GM23338 (cell line): Measurements from ENCODE around the gene C16orf74. TPM values are rescaled to one million over a fixed set of nuclear protein-coding genes. Genes with fewer than 3 reads are reported as not detected.

ENCODE experiments used
- ATAC-seq: fragments of 200-7000 bp; cut with Tn5 transposase; 3 replicates; pipeline ENCODE4 v1.9.1; 2020
- DNase-seq: peaks from one replicate; pipeline ENCODE4 v3.0.0-alpha.2; 2015; ENCODE audit warnings: low spot score
- H2AFZ ChIP-seq: fragments of 200-600 bp; sonication (generic); 2 replicates; pipeline ENCODE4 v1.8.0; 2016; ENCODE audit warnings: antibody characterized with exemption, mild to moderate bottlenecking, moderate library complexity
- H3F3A ChIP-seq: fragments of 200-600 bp; sonication (generic); replicated peaks from 2 replicates; pipeline ENCODE4 v1.8.0; 2017; ENCODE audit warnings: antibody characterized with exemption, mixed run types, low read depth
- H3K27ac ChIP-seq: fragments of 200-600 bp; sonication (generic); 2 replicates; pipeline ENCODE4 v1.6.1; 2016; ENCODE audit warnings: low read depth
- H3K27me3 ChIP-seq: fragments of 200-600 bp; sonication (generic); 2 replicates; pipeline ENCODE4 v1.8.0; 2016; ENCODE audit warnings: mild to moderate bottlenecking, mixed run types, moderate library complexity; ENCODE audit not compliant: insufficient read depth
- H3K36me3 ChIP-seq: fragments of 200-600 bp; sonication (generic); 2 replicates; pipeline ENCODE4 v1.8.0; 2016; ENCODE audit warnings: mild to moderate bottlenecking; ENCODE audit not compliant: insufficient read depth
- H3K4me1 ChIP-seq: fragments of 200-600 bp; sonication (generic); 2 replicates; pipeline ENCODE4 v1.8.0; 2016; ENCODE audit warnings: mild to moderate bottlenecking, moderate library complexity; ENCODE audit not compliant: insufficient read depth
- H3K4me2 ChIP-seq: fragments of 200-600 bp; sonication (generic); 2 replicates; pipeline ENCODE4 v1.7.1; 2017; ENCODE audit warnings: mixed run types
- H3K4me3 ChIP-seq: fragments of 200-600 bp; sonication (generic); 2 replicates; pipeline ENCODE4 v1.6.1; 2016; ENCODE audit warnings: mixed run types
- H3K79me2 ChIP-seq: fragments of 200-600 bp; sonication (generic); replicated peaks from 2 replicates; pipeline ENCODE4 v1.8.0; 2017; ENCODE audit warnings: mild to moderate bottlenecking; ENCODE audit not compliant: insufficient read depth
- H3K9me2 ChIP-seq: fragments of 200-600 bp; sonication (generic); 2 replicates; pipeline ENCODE4 v1.8.0; 2017; ENCODE audit not compliant: insufficient read depth
- H4K20me1 ChIP-seq: fragments of 200-600 bp; sonication (generic); replicated peaks from 2 replicates; pipeline ENCODE4 v1.8.0; 2017; ENCODE audit warnings: mild to moderate bottlenecking; ENCODE audit not compliant: insufficient read depth
- H3K27ac Mint-ChIP-seq: 2 replicates; pipeline ENCODE4 v1.8.0; 2020; ENCODE audit warnings: inconsistent platforms, mild to moderate bottlenecking, moderate library complexity, mixed read lengths
- H3K27me3 Mint-ChIP-seq: 3 replicates; pipeline ENCODE4 v1.8.0; 2022; ENCODE audit warnings: low read depth, mild to moderate bottlenecking, moderate library complexity, mixed read lengths, inconsistent platforms; ENCODE audit not compliant: insufficient read depth, poor library complexity
- H3K36me3 Mint-ChIP-seq: 3 replicates; pipeline ENCODE4 v1.8.0; 2021; ENCODE audit warnings: low read depth, mild to moderate bottlenecking, inconsistent platforms, moderate library complexity, mixed read lengths
- H3K4me1 Mint-ChIP-seq: 3 replicates; pipeline ENCODE4 v1.8.0; 2020; ENCODE audit warnings: mild to moderate bottlenecking, inconsistent platforms, mixed read lengths
- H3K4me3 Mint-ChIP-seq: 3 replicates; pipeline ENCODE4 v1.8.0; 2021; ENCODE audit warnings: moderate library complexity, mild to moderate bottlenecking, inconsistent platforms, mixed read lengths
- H3K9me3 Mint-ChIP-seq: 3 replicates; pipeline ENCODE4 v1.8.0; 2020; ENCODE audit warnings: moderate library complexity, mild to moderate bottlenecking, inconsistent platforms, mixed read lengths
- CREB1 ChIP-seq: fragments of 250-450 bp; sonication (Bioruptor Pico); IDR thresholded peaks from 2 replicates; pipeline ENCODE4 v1.5.0; 2020; ENCODE audit warnings: low read depth, mild to moderate bottlenecking, moderate library complexity
- CTCF ChIP-seq, 2 experiments: fragments of 200-600 bp in 1 of 2; sonication (generic) in 1 of 2; conservative IDR thresholded peaks; 2 replicates each; pipeline versions ENCODE4 v1.5.1 to v1.6.1; 2016 to 2017; ENCODE audit warnings: antibody characterized with exemption in 2 of 2, low read depth in 2 of 2, mild to moderate bottlenecking in 2 of 2, moderate library complexity in 1 of 2
- EZH2 ChIP-seq: fragments of 200-600 bp; sonication (generic); IDR thresholded peaks from one replicate; pipeline ENCODE4 v1.8.0; 2017; ENCODE audit warnings: antibody characterized with exemption, mild to moderate bottlenecking, low read depth; ENCODE audit not compliant: unreplicated experiment
- EZH2phosphoT487 ChIP-seq: fragments of 200-600 bp; sonication (generic); IDR thresholded peaks from one replicate; pipeline ENCODE4 v1.8.1; 2018; ENCODE audit warnings: antibody characterized with exemption; ENCODE audit not compliant: unreplicated experiment
- JUNB ChIP-seq: IDR thresholded peaks from one replicate; pipeline ENCODE4 v1.6.1; 2016; ENCODE audit warnings: antibody characterized with exemption; ENCODE audit not compliant: unreplicated experiment
- NANOG ChIP-seq: IDR thresholded peaks from 2 replicates; pipeline ENCODE4 v1.6.1; 2016; ENCODE audit warnings: antibody characterized with exemption, borderline replicate concordance
- POLR2AphosphoS5 ChIP-seq: IDR thresholded peaks from 2 replicates; pipeline ENCODE4 v1.6.1; 2016; ENCODE audit warnings: antibody characterized with exemption, low read depth
- STAT1 ChIP-seq: IDR thresholded peaks from one replicate; pipeline ENCODE4 v1.6.1; 2016; ENCODE audit warnings: antibody characterized with exemption; ENCODE audit not compliant: unreplicated experiment
- ZNF114 ChIP-seq: fragments of 250-450 bp; sonication (Bioruptor Pico); IDR thresholded peaks from 2 replicates; pipeline ENCODE4 v1.5.0; 2020; ENCODE audit warnings: mild to moderate bottlenecking, moderate library complexity
- ZNF331 ChIP-seq: fragments of 250-450 bp; sonication (Bioruptor Pico); IDR thresholded peaks from 2 replicates; pipeline ENCODE4 v1.5.0; 2020; ENCODE audit warnings: low read depth, mild to moderate bottlenecking, moderate library complexity
- polyA plus RNA-seq: library from polyadenylated mRNA; unstranded; fragments of >200 nt; fragmentation: Nextera tagmentation; extraction: Ambion mirVana; gene quantifications from 2 replicates; pipeline ENCODE4 v1.2.1, GENCODE V29; 2016
- total RNA-seq: library from RNA; depleted of rRNA; stranded (reverse); fragments of >200 nt; shearing (Covaris generic); gene quantifications from 2 replicates; pipeline ENCODE4 v1.2.3, GENCODE V29; 2014
- TF ChIP-seq, protein P1 (sequence below): IDR thresholded peaks from one replicate; pipeline ENCODE4 v1.6.1; 2018; ENCODE audit warnings: antibody characterized with exemption; ENCODE audit not compliant: unreplicated experiment
- TF ChIP-seq, protein P2 (sequence below): IDR thresholded peaks from 2 replicates; pipeline ENCODE4 v1.6.1; 2016; ENCODE audit warnings: antibody characterized with exemption
- TF ChIP-seq, protein P3 (sequence below): fragments of 250-450 bp; sonication (Bioruptor Pico); IDR thresholded peaks from 2 replicates; pipeline ENCODE4 v1.5.0; 2020; ENCODE audit warnings: mild to moderate bottlenecking, moderate library complexity

Gene C16orf74
- total and polyA plus RNA-seq, 2 experiments from 2014 or later, result 12.1 to 19.1 TPM

GRCh38 chr16:85736921-85737320 is 14.0 kb downstream of the C16orf74 start:
- TF ChIP-seq NANOG (no peak), EZH2 (no peak), JUNB (no peak), EZH2phosphoT487 (no peak), ZNF114 (CRISPR knock-in tag) (no peak), STAT1 (no peak), CREB1 (no peak), POLR2AphosphoS5 (no peak), CTCF (conservative IDR thresholded peaks at IDR 0.05; ENCODE audit: low read depth in 2 of 2) (no peak), ZNF331 (CRISPR knock-in tag) (no peak)
- TF ChIP-seq, protein P1, sequence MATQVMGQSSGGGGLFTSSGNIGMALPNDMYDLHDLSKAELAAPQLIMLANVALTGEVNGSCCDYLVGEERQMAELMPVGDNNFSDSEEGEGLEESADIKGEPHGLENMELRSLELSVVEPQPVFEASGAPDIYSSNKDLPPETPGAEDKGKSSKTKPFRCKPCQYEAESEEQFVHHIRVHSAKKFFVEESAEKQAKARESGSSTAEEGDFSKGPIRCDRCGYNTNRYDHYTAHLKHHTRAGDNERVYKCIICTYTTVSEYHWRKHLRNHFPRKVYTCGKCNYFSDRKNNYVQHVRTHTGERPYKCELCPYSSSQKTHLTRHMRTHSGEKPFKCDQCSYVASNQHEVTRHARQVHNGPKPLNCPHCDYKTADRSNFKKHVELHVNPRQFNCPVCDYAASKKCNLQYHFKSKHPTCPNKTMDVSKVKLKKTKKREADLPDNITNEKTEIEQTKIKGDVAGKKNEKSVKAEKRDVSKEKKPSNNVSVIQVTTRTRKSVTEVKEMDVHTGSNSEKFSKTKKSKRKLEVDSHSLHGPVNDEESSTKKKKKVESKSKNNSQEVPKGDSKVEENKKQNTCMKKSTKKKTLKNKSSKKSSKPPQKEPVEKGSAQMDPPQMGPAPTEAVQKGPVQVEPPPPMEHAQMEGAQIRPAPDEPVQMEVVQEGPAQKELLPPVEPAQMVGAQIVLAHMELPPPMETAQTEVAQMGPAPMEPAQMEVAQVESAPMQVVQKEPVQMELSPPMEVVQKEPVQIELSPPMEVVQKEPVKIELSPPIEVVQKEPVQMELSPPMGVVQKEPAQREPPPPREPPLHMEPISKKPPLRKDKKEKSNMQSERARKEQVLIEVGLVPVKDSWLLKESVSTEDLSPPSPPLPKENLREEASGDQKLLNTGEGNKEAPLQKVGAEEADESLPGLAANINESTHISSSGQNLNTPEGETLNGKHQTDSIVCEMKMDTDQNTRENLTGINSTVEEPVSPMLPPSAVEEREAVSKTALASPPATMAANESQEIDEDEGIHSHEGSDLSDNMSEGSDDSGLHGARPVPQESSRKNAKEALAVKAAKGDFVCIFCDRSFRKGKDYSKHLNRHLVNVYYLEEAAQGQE, result no peak
- TF ChIP-seq, protein P2, sequence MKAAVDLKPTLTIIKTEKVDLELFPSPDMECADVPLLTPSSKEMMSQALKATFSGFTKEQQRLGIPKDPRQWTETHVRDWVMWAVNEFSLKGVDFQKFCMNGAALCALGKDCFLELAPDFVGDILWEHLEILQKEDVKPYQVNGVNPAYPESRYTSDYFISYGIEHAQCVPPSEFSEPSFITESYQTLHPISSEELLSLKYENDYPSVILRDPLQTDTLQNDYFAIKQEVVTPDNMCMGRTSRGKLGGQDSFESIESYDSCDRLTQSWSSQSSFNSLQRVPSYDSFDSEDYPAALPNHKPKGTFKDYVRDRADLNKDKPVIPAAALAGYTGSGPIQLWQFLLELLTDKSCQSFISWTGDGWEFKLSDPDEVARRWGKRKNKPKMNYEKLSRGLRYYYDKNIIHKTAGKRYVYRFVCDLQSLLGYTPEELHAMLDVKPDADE, result no peak
- TF ChIP-seq, protein P3, sequence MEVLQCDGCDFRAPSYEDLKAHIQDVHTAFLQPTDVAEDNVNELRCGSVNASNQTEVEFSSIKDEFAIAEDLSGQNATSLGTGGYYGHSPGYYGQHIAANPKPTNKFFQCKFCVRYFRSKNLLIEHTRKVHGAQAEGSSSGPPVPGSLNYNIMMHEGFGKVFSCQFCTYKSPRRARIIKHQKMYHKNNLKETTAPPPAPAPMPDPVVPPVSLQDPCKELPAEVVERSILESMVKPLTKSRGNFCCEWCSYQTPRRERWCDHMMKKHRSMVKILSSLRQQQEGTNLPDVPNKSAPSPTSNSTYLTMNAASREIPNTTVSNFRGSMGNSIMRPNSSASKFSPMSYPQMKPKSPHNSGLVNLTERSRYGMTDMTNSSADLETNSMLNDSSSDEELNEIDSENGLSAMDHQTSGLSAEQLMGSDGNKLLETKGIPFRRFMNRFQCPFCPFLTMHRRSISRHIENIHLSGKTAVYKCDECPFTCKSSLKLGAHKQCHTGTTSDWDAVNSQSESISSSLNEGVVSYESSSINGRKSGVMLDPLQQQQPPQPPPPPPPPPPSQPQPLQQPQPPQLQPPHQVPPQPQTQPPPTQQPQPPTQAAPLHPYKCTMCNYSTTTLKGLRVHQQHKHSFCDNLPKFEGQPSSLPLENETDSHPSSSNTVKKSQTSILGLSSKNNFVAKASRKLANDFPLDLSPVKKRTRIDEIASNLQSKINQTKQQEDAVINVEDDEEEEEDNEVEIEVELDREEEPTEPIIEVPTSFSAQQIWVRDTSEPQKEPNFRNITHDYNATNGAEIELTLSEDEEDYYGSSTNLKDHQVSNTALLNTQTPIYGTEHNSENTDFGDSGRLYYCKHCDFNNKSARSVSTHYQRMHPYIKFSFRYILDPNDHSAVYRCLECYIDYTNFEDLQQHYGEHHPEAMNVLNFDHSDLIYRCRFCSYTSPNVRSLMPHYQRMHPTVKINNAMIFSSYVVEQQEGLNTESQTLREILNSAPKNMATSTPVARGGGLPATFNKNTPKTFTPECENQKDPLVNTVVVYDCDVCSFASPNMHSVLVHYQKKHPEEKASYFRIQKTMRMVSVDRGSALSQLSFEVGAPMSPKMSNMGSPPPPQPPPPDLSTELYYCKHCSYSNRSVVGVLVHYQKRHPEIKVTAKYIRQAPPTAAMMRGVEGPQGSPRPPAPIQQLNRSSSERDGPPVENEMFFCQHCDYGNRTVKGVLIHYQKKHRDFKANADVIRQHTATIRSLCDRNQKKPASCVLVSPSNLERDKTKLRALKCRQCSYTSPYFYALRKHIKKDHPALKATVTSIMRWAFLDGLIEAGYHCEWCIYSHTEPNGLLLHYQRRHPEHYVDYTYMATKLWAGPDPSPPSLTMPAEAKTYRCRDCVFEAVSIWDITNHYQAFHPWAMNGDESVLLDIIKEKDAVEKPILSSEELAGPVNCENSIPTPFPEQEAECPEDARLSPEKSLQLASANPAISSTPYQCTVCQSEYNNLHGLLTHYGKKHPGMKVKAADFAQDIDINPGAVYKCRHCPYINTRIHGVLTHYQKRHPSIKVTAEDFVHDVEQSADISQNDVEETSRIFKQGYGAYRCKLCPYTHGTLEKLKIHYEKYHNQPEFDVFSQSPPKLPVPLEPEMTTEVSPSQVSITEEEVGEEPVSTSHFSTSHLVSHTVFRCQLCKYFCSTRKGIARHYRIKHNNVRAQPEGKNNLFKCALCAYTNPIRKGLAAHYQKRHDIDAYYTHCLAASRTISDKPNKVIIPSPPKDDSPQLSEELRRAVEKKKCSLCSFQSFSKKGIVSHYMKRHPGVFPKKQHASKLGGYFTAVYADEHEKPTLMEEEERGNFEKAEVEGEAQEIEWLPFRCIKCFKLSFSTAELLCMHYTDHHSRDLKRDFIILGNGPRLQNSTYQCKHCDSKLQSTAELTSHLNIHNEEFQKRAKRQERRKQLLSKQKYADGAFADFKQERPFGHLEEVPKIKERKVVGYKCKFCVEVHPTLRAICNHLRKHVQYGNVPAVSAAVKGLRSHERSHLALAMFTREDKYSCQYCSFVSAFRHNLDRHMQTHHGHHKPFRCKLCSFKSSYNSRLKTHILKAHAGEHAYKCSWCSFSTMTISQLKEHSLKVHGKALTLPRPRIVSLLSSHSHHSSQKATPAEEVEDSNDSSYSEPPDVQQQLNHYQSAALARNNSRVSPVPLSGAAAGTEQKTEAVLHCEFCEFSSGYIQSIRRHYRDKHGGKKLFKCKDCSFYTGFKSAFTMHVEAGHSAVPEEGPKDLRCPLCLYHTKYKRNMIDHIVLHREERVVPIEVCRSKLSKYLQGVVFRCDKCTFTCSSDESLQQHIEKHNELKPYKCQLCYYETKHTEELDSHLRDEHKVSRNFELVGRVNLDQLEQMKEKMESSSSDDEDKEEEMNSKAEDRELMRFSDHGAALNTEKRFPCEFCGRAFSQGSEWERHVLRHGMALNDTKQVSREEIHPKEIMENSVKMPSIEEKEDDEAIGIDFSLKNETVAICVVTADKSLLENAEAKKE (CRISPR knock-in tag), result no peak
- H3K27me3 Mint-ChIP-seq, result peaks cover 2% of the 10 kb centered on the region
- no peaks in the 10 kb centered on the region for H3K4me1 ChIP-seq
- no peak overlapping the region for H3K4me2 ChIP-seq
- no peaks in the 10 kb centered on the region for H3K9me3 Mint-ChIP-seq
- no peak overlapping the region for H3K27ac ChIP-seq
- H3K36me3 Mint-ChIP-seq, result no peaks in the 10 kb centered on the region
- no peak for DNase-seq
- H3K9me2 ChIP-seq, result no peaks in the 10 kb centered on the region
- no peak overlapping the region for H3K4me3 Mint-ChIP-seq
- no peaks in the 10 kb centered on the region for H3K79me2 ChIP-seq
- no peak for ATAC-seq
- no peaks in the 10 kb centered on the region; the same call in 1 of the 2 replicates for H4K20me1 ChIP-seq
- 0 out of 2 replicates have a peak, but pooled peaks cover 3% of the 10 kb centered on the region for H3F3A ChIP-seq
- no peak overlapping the region for H3K27ac Mint-ChIP-seq
- H3K27me3 ChIP-seq, result no peaks in the 10 kb centered on the region
- H3K4me1 Mint-ChIP-seq, result peaks cover 12% of the 10 kb centered on the region
- no peak overlapping the region for H3K4me3 ChIP-seq
- no peak overlapping the region for H2AFZ ChIP-seq
- H3K36me3 ChIP-seq, result no peaks in the 10 kb centered on the region; the same call in 1 of the 2 replicates
